Caco-2 (cell line): ENCODE measurements around the gene GADD45G. TPM values are rescaled to one million over a fixed set of nuclear protein-coding genes. Genes with fewer than 3 reads are reported as not detected.

ENCODE experiments used
- BruUV-seq: library from RNA; stranded (reverse); fragments of 400-500 nt; replicated peaks from 2 replicates; lab custom pipeline; 2021; lab: Mats Ljungman, UMichigan
- CTCF ChIA-PET: fragments of 300-600 bp; sonication (Branson Sonifier 250); formaldehyde crosslinking; loops from one replicate; lab custom pipeline; 2022; ENCODE audit warnings: antibody characterized with exemption; lab: Charles Lee
- POLR2A ChIA-PET: fragments of 300-600 bp; sonication (Branson Sonifier 250); formaldehyde crosslinking; loops from one replicate; lab custom pipeline; 2022; ENCODE audit warnings: antibody characterized with exemption; lab: Charles Lee
- DNase-seq, 2 experiments: peaks; one replicate each; pipeline versions ENCODE4 v3.0.0 to v3.0.0-alpha.2; 2020 to 2022
- H3K27me3 ChIP-seq: replicated peaks from 2 replicates; pipeline ENCODE4 v1.6.0; 2011; ENCODE audit warnings: low read length; ENCODE audit not compliant: control insufficient read depth, insufficient read depth
- H3K36me3 ChIP-seq: 2 replicates; pipeline ENCODE4 v1.5.1; 2011; ENCODE audit warnings: low read length; ENCODE audit not compliant: control insufficient read depth, insufficient read depth
- H3K4me1 ChIP-seq: fragments of 250-450 bp; sonication (Bioruptor Pico); 2 replicates; pipeline ENCODE4 v1.5.1; 2020; ENCODE audit warnings: mild to moderate bottlenecking
- H3K4me3 ChIP-seq: 2 replicates; pipeline ENCODE4 v1.5.1; 2011; ENCODE audit warnings: low read depth, mild to moderate bottlenecking, control low read depth, low read length
- H3K9me3 ChIP-seq: fragments of 250-450 bp; sonication (Bioruptor Pico); 2 replicates; pipeline ENCODE4 v1.5.1; 2020; ENCODE audit warnings: mild to moderate bottlenecking, moderate library complexity
- H3K27ac Mint-ChIP-seq: one replicate; pipeline ENCODE4 v1.8.0; 2022; ENCODE audit warnings: mixed read lengths; ENCODE audit not compliant: unreplicated experiment
- H3K27me3 Mint-ChIP-seq: one replicate; pipeline ENCODE4 v1.8.0; 2022; ENCODE audit warnings: mixed read lengths; ENCODE audit not compliant: insufficient read depth, unreplicated experiment
- H3K36me3 Mint-ChIP-seq: one replicate; pipeline ENCODE4 v1.8.0; 2022; ENCODE audit warnings: mild to moderate bottlenecking, mixed read lengths; ENCODE audit not compliant: insufficient read depth, unreplicated experiment
- H3K4me1 Mint-ChIP-seq: one replicate; pipeline ENCODE4 v1.8.0; 2022; ENCODE audit warnings: low read depth, mixed read lengths; ENCODE audit not compliant: unreplicated experiment
- H3K4me3 Mint-ChIP-seq: one replicate; pipeline ENCODE4 v1.8.0; 2022; ENCODE audit warnings: mild to moderate bottlenecking, moderate library complexity, mixed read lengths; ENCODE audit not compliant: unreplicated experiment
- H3K9me3 Mint-ChIP-seq: one replicate; pipeline ENCODE4 v1.8.0; 2022; ENCODE audit warnings: mixed read lengths; ENCODE audit not compliant: unreplicated experiment
- intact Hi-C: fragments of 100-400 bp; cut with micrococcal nuclease; formaldehyde crosslinking; loops from one replicate; pipeline ENCODE4 v1.10.0; 2022; ENCODE audit not compliant: unreplicated experiment
- total RNA-seq: library from RNA; stranded (reverse); gene quantifications from 2 replicates; pipeline ENCODE4 v1.2.3, GENCODE V29; 2022
- TF ChIP-seq, protein P1 (sequence below), 2 experiments: fragments of 200-600 bp in 1 of 2; IDR thresholded peaks; 1 replicate in 1 of 2; 2 replicates in 1 of 2; pipeline versions ENCODE4 v1.5.1 to v1.8.0; 2011 to 2022; ENCODE audit warnings: antibody characterized with exemption in 1 of 2, control low read depth in 1 of 2, inconsistent platforms in 1 of 2, low read depth in 1 of 2, low read length in 1 of 2, mild to moderate bottlenecking in 1 of 2, moderate library complexity in 1 of 2; ENCODE audit not compliant: insufficient read depth in 1 of 2, severe bottlenecking in 1 of 2, unreplicated experiment in 1 of 2

GADD45G gene
- total RNA-seq, 1 experiment from 2014 or later = 3.7 TPM

DNA sequence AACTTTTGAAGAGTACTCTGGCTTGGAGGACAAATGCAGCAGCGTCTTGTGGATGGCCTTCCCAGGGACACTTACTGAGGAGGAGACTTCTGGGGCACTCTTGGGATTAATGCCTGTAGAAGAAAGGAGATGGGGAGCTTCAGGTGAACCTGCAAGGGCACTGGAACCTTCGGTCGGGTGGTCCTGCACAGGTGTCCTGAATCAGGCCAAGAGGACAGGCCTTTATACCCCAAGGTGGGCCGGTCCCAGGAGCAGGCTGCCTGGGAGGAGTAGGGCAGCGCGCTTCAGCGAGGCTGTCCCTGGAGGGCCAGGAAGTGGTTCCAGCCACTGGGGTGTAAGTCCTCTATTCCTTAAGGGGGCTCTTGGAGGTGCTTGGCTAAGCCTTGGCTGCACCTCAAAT, 27.9 kb downstream of the GADD45G start:
- no peaks in the 10 kb centered on the region for H3K36me3 Mint-ChIP-seq
- POLR2A ChIA-PET = interaction anchor here (1.2 kb wide), 1 partner anchor 28 kb away, joined by 4 read pairs; the partner anchor contains the start of gene GADD45G
- CTCF ChIA-PET = no interaction called here
- H3K27me3 Mint-ChIP-seq = no peaks in the 10 kb centered on the region
- TF ChIP-seq, protein P1, sequence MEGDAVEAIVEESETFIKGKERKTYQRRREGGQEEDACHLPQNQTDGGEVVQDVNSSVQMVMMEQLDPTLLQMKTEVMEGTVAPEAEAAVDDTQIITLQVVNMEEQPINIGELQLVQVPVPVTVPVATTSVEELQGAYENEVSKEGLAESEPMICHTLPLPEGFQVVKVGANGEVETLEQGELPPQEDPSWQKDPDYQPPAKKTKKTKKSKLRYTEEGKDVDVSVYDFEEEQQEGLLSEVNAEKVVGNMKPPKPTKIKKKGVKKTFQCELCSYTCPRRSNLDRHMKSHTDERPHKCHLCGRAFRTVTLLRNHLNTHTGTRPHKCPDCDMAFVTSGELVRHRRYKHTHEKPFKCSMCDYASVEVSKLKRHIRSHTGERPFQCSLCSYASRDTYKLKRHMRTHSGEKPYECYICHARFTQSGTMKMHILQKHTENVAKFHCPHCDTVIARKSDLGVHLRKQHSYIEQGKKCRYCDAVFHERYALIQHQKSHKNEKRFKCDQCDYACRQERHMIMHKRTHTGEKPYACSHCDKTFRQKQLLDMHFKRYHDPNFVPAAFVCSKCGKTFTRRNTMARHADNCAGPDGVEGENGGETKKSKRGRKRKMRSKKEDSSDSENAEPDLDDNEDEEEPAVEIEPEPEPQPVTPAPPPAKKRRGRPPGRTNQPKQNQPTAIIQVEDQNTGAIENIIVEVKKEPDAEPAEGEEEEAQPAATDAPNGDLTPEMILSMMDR (IDR thresholded peaks at IDR 0.05; ENCODE audit: insufficient read depth in 1 of 2, low read depth in 1 of 2, low read length in 1 of 2, severe bottlenecking in 1 of 2, unreplicated experiment in 1 of 2) = no peak
- Histone ChIP-seq H3K4me1 (peaks cover 6% of the 10 kb centered on the region; the same call in 1 of the 2 replicates), H3K9me3 (no peaks in the 10 kb centered on the region), H3K4me3 (no peak overlapping the region), H3K27me3 (no peaks in the 10 kb centered on the region), H3K36me3 (no peaks in the 10 kb centered on the region)
- H3K4me3 Mint-ChIP-seq = no peak overlapping the region
- BruUV-seq = no TSS peak
- peaks cover 6% of the 10 kb centered on the region for H3K4me1 Mint-ChIP-seq
- intact Hi-C loops = loop anchor here (1.0 to 2.0 kb wide), 2 partner anchors 10 to 26 kb away; no protein-coding TSS in a partner anchor
- DNase-seq = no peak
- peak overlapping the region; percentile 62 for H3K27ac Mint-ChIP-seq
- H3K9me3 Mint-ChIP-seq = no peaks in the 10 kb centered on the region

DNA sequence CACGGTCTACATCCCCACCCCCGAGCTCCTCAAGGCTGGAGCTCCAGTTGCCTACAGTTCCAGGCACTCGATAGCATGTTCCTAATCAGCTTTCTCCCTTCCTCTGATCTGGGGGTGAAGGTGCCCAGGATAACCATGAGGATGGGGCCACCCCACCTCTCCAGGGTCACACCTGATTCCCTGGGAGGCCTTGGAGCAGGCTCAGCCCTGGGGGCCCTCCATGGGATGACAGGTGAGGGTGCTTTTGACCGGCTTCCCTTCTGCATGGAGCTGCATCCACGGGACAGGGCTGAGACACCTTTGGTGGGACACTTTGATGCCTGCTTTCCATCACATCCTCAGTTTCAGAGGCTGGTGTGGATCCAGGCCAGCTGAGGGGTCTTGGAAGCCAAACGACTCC, 28.6 kb downstream of the GADD45G start:
- Histone ChIP-seq H3K4me1 (peaks cover 6% of the 10 kb centered on the region; the same call in 1 of the 2 replicates), H3K9me3 (no peaks in the 10 kb centered on the region), H3K36me3 (no peaks in the 10 kb centered on the region), H3K27me3 (no peaks in the 10 kb centered on the region), H3K4me3 (no peak overlapping the region)
- Mint-ChIP-seq H3K36me3 (no peaks in the 10 kb centered on the region), H3K4me1 (peaks cover 6% of the 10 kb centered on the region), H3K27ac (peak overlapping the region; percentile 62), H3K27me3 (no peaks in the 10 kb centered on the region), H3K4me3 (no peak overlapping the region), H3K9me3 (no peaks in the 10 kb centered on the region)
- BruUV-seq = no TSS peak
- no peak for DNase-seq
- CTCF ChIA-PET = no interaction called here
- TF ChIP-seq, protein P1 (IDR thresholded peaks at IDR 0.05; ENCODE audit: insufficient read depth in 1 of 2, low read depth in 1 of 2, low read length in 1 of 2, severe bottlenecking in 1 of 2, unreplicated experiment in 1 of 2) = no peak
- intact Hi-C loops = loop anchor here (2.0 kb wide), 1 partner anchor 27 kb away; no protein-coding TSS in a partner anchor
- POLR2A ChIA-PET = no interaction called here

DNA sequence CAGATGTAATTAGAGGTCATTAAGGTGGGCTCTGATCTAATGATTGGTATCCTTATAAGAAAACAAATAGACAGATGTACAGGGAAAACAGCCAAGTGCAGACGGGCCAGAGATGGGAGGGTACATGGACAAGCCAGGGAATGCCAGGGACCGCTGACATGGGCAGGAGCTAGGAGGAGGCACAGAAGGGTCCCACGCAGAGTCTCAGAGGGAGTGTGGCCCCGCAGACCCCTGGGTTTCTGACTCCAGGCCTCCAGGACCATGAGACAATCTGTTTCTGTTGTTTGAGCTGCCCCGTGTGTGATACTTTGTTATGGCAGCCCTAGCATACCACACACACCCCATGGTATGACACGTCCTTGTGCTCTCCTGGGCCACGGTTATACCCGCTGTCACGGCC, 29.1 kb downstream of the GADD45G start:
- Histone ChIP-seq H3K4me1 (peaks cover 6% of the 10 kb centered on the region; the same call in 1 of the 2 replicates), H3K36me3 (no peaks in the 10 kb centered on the region), H3K4me3 (no peak overlapping the region), H3K9me3 (no peaks in the 10 kb centered on the region), H3K27me3 (no peaks in the 10 kb centered on the region)
- no peak overlapping the region for H3K4me3 Mint-ChIP-seq
- intact Hi-C loops = loop anchor here (2.0 kb wide), 1 partner anchor 27 kb away; no protein-coding TSS in a partner anchor
- no TSS peak for BruUV-seq
- no peak overlapping the region for H3K27ac Mint-ChIP-seq
- H3K4me1 Mint-ChIP-seq = peaks cover 6% of the 10 kb centered on the region
- TF ChIP-seq, protein P1 (IDR thresholded peaks at IDR 0.05; ENCODE audit: insufficient read depth in 1 of 2, low read depth in 1 of 2, low read length in 1 of 2, severe bottlenecking in 1 of 2, unreplicated experiment in 1 of 2) = no peak
- no peaks in the 10 kb centered on the region for H3K9me3 Mint-ChIP-seq
- H3K36me3 Mint-ChIP-seq = no peaks in the 10 kb centered on the region
- no peak for DNase-seq
- ChIA-PET POLR2A (no interaction called here), CTCF (no interaction called here)
- H3K27me3 Mint-ChIP-seq = no peaks in the 10 kb centered on the region
